ENCODE measurements around the gene ANKRD34B. TPM values are rescaled to one million over a fixed set of nuclear protein-coding genes. Genes with fewer than 3 reads are reported as not detected.

Gene ANKRD34B
- total and polyA plus RNA-seq, 8 donors, result not detected

- Histone ChIP-seq H3K4me1 (no peaks in the 10 kb centered on the region), H3K27ac (no peak overlapping the region), H3K4me3 (no peak overlapping the region), H3K27me3 (peaks cover 0 to 7% (median 0%) of the 10 kb centered on the region in 4 donors), H3K9me3 (no peaks in the 10 kb centered on the region), H3K36me3 (no peaks in the 10 kb centered on the region)
- FAIRE-seq, result no peak
- TF ChIP-seq CTCF (IDR thresholded peaks at IDR 0.05), result no peak
- DNase-seq, result no peak
- 17 to 22% methylated on average over 5 of the region's 5 CpGs for WGBS, 2 donors
- no peak for ATAC-seq
- intact Hi-C loops (cut with DNase I), result no loop called here
These were observed 7.6 kb upstream of the ANKRD34B start for GRCh38 chr5:80577707-80578106.

DNA sequence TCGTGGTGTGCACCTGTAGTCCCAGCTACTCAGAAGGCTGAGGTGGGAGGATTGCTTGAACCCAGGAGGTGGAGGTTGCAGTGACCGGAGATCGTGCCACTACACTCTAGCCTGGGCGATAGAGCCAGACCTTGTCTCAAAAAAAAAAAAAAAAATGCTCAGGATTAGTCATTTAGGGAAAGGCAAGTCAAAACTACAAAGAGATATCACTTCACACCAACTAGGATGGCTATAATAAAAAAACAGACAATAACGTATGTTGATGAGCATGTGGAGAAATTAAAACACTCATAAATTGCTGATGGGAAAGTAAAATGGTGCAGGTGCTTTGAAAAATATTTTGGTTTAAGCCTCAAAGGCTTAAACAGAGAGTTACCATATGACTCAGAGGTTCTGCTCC lies 6.3 kb upstream of the ANKRD34B start:
- 74 to 80% methylated on average over 5 of the region's 5 CpGs for WGBS, 2 donors
- H3K27me3 ChIP-seq, result peaks cover 0 to 7% (median 0%) of the 10 kb centered on the region in 4 donors
- H3K36me3 ChIP-seq, result no peaks in the 10 kb centered on the region
- no peaks in the 10 kb centered on the region for H3K4me1 ChIP-seq
- H3K27ac ChIP-seq, result no peak overlapping the region
- DNase-seq (no peak), ATAC-seq (no peak), FAIRE-seq (no peak)
- intact Hi-C loops (cut with DNase I), result no loop called here
- TF ChIP-seq CTCF (IDR thresholded peaks at IDR 0.05), result no peak
- H3K4me3 ChIP-seq, result no peak overlapping the region
- H3K9me3 ChIP-seq, result no peaks in the 10 kb centered on the region

GRCh38 chr5:80573062-80573461 lies 3.0 kb upstream of the ANKRD34B start:
- ATAC-seq, result no peak
- no peak for FAIRE-seq

DNA sequence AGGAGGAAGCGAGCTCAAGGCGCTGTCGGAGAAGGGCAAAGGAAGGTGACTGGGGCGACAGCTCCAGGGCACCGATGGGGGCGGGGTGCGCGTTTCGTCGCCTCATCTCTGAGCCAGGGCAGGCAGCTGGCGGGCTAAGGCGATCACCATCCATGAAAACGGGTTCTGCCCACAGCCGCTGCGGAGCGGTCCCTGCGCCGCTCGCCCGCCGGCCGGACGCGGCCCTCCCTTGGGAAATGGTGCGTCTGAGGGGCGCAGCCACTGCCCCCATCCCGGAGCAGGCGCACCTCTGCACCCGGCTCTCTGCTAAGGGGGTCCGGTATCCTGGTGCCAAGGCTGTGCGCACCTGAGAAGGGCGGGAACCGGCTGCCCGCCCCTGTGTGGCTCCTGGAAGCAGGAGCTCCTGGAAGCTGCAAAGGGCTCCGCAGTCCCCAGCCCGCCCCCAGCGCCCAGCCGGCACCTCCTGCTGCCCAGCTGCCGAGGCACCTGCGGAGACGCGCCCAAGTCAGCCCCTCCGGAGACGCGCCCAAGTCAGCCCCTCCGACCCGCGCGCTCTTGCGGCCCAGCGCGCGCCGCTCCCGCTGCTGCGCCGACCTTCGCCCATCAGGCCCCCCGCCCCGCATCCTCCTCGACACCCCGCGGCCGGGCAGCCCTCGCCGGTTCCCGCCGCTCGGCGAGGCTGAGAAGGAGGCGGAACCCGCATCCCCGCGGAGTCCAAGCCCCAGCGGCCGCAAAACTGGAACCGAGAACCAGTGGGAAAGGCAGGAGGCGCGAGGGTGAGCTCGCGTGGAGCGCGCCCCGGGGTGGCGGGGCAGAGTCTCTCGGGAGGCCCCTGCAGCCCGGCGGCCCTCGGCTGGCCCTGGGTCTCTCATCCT lies 757 bp downstream of the ANKRD34B start:
- Histone ChIP-seq H3K27ac (no peak overlapping the region), H3K4me1 (peaks cover 0 to 9% (median 8%) of the 10 kb centered on the region in 3 donors), H3K36me3 (no peaks in the 10 kb centered on the region), H3K9me3 (no peaks in the 10 kb centered on the region), H3K4me3 (peak overlapping the region in 3 of 4 donors; percentile 9 to 48 (median 15)), H3K27me3 (peaks cover 0 to 27% (median 5%) of the 10 kb centered on the region in 4 donors)
- no peak for TF ChIP-seq CTCF (IDR thresholded peaks at IDR 0.05)
- no peak for ATAC-seq
- FAIRE-seq, result no peak
- WGBS, 2 donors, result 2% methylated on average over 80 to 89 of the region's 89 CpGs
- DNase-seq, result peak in 1 of 6 donors; percentile 65
- intact Hi-C loops (cut with DNase I), result no loop called here

More at GRCh38 chr5:80573062-80573461, 3.0 kb upstream of the ANKRD34B start:
- peaks cover 0 to 27% (median 5%) of the 10 kb centered on the region in 4 donors for H3K27me3 ChIP-seq
- no peaks in the 10 kb centered on the region for H3K36me3 ChIP-seq
- 55 to 73% methylated on average over 3 of the region's 3 CpGs for WGBS, 2 donors
- TF ChIP-seq CTCF (IDR thresholded peaks at IDR 0.05), result no peak
- H3K4me3 ChIP-seq, result no peak overlapping the region
- peaks cover 0 to 9% (median 8%) of the 10 kb centered on the region in 3 donors for H3K4me1 ChIP-seq
- no peaks in the 10 kb centered on the region for H3K9me3 ChIP-seq
- H3K27ac ChIP-seq, result no peak overlapping the region
- intact Hi-C loops (cut with DNase I), result no loop called here
- DNase-seq, result no peak

DNA sequence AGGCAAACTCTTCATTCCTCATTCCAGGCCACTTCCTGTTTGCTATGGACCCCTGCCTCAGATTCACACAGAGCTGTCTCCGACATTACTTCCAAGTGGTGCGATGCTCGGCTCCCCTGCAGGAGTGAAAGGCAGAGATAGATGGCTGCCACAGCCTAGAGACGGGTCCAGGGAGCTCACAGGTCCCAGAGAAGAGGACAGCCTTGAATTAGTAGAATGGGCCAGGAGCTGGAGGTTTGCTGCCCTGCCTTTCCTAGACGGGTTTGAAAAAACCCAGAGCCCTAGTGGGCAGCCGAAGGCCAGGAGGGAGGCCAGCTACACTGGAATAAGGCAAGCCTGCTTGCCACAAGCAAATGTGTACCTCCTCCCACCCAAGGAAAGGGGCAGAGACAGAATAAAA lies 1.8 kb downstream of the ANKRD34B start:
- TF ChIP-seq CTCF (IDR thresholded peaks at IDR 0.05), result no peak
- FAIRE-seq, result no peak
- intact Hi-C loops (cut with DNase I), result no loop called here
- H3K27ac ChIP-seq, result no peak overlapping the region
- H3K36me3 ChIP-seq, result no peaks in the 10 kb centered on the region
- no peak overlapping the region for H3K4me3 ChIP-seq
- ATAC-seq, result no peak
- H3K27me3 ChIP-seq, result peaks cover 0 to 25% (median 5%) of the 10 kb centered on the region in 4 donors
- WGBS, 2 donors, result 40 to 49% methylated on average over 6 of the region's 6 CpGs
- no peak for DNase-seq
- H3K4me1 ChIP-seq, result peaks cover 0 to 9% (median 8%) of the 10 kb centered on the region in 3 donors
- no peaks in the 10 kb centered on the region for H3K9me3 ChIP-seq

Measured in pancreas (tissue), 10 donors.